IMR-90 (cell line): ENCODE data around the gene PPY. TPM values are rescaled to one million over a fixed set of nuclear protein-coding genes. Genes with fewer than 3 reads are reported as not detected.
A peak's percentile ranks its signal among the peaks of the same experiment; 100 is the strongest.

Experiments used
- ATAC-seq: fragments of 200-7000 bp; cut with Tn5 transposase; 2 replicates; pipeline ENCODE4 v1.9.1; 2020; ENCODE audit warnings: low read depth, mild to moderate bottlenecking, moderate library complexity
- BruUV-seq: library from RNA; stranded (reverse); fragments of 400-500 nt; replicated peaks from 2 replicates; lab custom pipeline; 2021; lab: Mats Ljungman, UMichigan
- CTCF ChIA-PET: fragments of 300-600 bp; formaldehyde crosslinking; extraction: SDS; loops from one replicate; lab custom pipeline; 2021; ENCODE audit warnings: antibody characterized with exemption; lab: Yijun Ruan, JAX
- POLR2A ChIA-PET: fragments of 300-600 bp; sonication (Branson Sonifier 250); formaldehyde crosslinking; loops from one replicate; lab custom pipeline; 2022; ENCODE audit warnings: antibody characterized with exemption; ENCODE audit not compliant: unreplicated experiment; lab: Charles Lee
- DNase-seq: peaks from one replicate; pipeline ENCODE4 v3.0.0; 2013
- H2AFZ ChIP-seq: replicated peaks from 2 replicates; pipeline ENCODE3; 2013; ENCODE audit warnings: low read length, mild to moderate bottlenecking; ENCODE audit not compliant: poor library complexity
- H2AK5ac ChIP-seq: 2 replicates; pipeline ENCODE4 v1.6.1; 2013; ENCODE audit warnings: low read depth, low read length, inconsistent platforms
- H2AK9ac ChIP-seq: replicated peaks from 2 replicates; pipeline ENCODE3; 2013; ENCODE audit warnings: mild to moderate bottlenecking, low read depth, low read length, moderate library complexity; ENCODE audit not compliant: poor library complexity
- H2BK120ac ChIP-seq: 2 replicates; pipeline ENCODE4 v1.6.1; 2013; ENCODE audit warnings: low read depth, low read length, inconsistent platforms
- H2BK15ac ChIP-seq: 3 replicates; pipeline ENCODE4 v1.6.1; 2013; ENCODE audit warnings: low read depth, low read length, inconsistent platforms
- H2BK20ac ChIP-seq: 2 replicates; pipeline ENCODE4 v1.6.1; 2013; ENCODE audit warnings: low read depth, mild to moderate bottlenecking, inconsistent platforms, low read length, moderate library complexity
- H2BK5ac ChIP-seq: 2 replicates; pipeline ENCODE4 v1.6.1; 2013; ENCODE audit warnings: mild to moderate bottlenecking, low read depth, low read length, inconsistent platforms; ENCODE audit not compliant: poor library complexity, severe bottlenecking
- H3K14ac ChIP-seq: replicated peaks from 2 replicates; pipeline ENCODE4 v1.6.1; 2013; ENCODE audit warnings: low read depth, low read length, inconsistent platforms
- H3K18ac ChIP-seq: 2 replicates; pipeline ENCODE4 v1.6.1; 2013; ENCODE audit warnings: low read depth, low read length, control low read depth
- H3K23ac ChIP-seq: 2 replicates; pipeline ENCODE4 v1.6.1; 2013; ENCODE audit warnings: low read depth, low read length, inconsistent platforms
- H3K27ac ChIP-seq: 2 replicates; pipeline ENCODE4 v1.5.1; 2013; ENCODE audit warnings: mild to moderate bottlenecking, control low read depth, low read length; ENCODE audit not compliant: insufficient read depth
- H3K27me3 ChIP-seq: 2 replicates; pipeline ENCODE4 v1.6.1; 2013; ENCODE audit warnings: low read length; ENCODE audit not compliant: control insufficient read depth, insufficient read depth
- H3K36me3 ChIP-seq: 2 replicates; pipeline ENCODE4 v1.6.1; 2013; ENCODE audit warnings: low read length, mixed read lengths; ENCODE audit not compliant: control insufficient read depth, insufficient read depth
- H3K4ac ChIP-seq: 2 replicates; pipeline ENCODE4 v1.6.1; 2013; ENCODE audit warnings: low read depth, low read length, inconsistent platforms
- H3K4me1 ChIP-seq: 2 replicates; pipeline ENCODE4 v1.6.1; 2013; ENCODE audit warnings: low read length, mixed read lengths; ENCODE audit not compliant: control insufficient read depth, insufficient read depth
- H3K4me2 ChIP-seq: 2 replicates; pipeline ENCODE4 v1.6.1; 2013; ENCODE audit warnings: low read depth, mild to moderate bottlenecking, control low read depth, low read length, moderate library complexity
- H3K4me3 ChIP-seq: 2 replicates; pipeline ENCODE4 v1.5.1; 2013; ENCODE audit warnings: low read depth, mild to moderate bottlenecking, control low read depth, low read length, moderate library complexity; ENCODE audit not compliant: insufficient read depth
- H3K56ac ChIP-seq: 2 replicates; pipeline ENCODE4 v1.6.1; 2013; ENCODE audit warnings: low read length, inconsistent platforms; ENCODE audit not compliant: insufficient read depth; ENCODE audit errors: extremely low read depth
- H3K79me1 ChIP-seq, 2 experiments: 2 replicates each; pipeline ENCODE4 v1.6.1; 2013; ENCODE audit warnings: low read length in 2 of 2, inconsistent platforms in 1 of 2, low read depth in 1 of 2
- H3K9ac ChIP-seq: 2 replicates; pipeline ENCODE4 v1.6.1; 2013; ENCODE audit warnings: low read depth, low read length, control low read depth
- H3K9me1 ChIP-seq: 2 replicates; pipeline ENCODE4 v1.6.1; 2013; ENCODE audit warnings: low read length, inconsistent platforms; ENCODE audit not compliant: insufficient read depth
- H3K9me3 ChIP-seq: 2 replicates; pipeline ENCODE4 v1.6.1; 2013; ENCODE audit warnings: low read length; ENCODE audit not compliant: control insufficient read depth, insufficient read depth
- H4K20me1 ChIP-seq: 2 replicates; pipeline ENCODE4 v1.6.1; 2013; ENCODE audit warnings: low read length, inconsistent platforms; ENCODE audit not compliant: insufficient read depth
- H4K5ac ChIP-seq: 2 replicates; pipeline ENCODE4 v1.6.1; 2013; ENCODE audit warnings: mild to moderate bottlenecking, low read depth, low read length, control low read depth
- H4K8ac ChIP-seq, 2 experiments: 2 replicates each; pipeline ENCODE4 v1.6.1; 2013; ENCODE audit warnings: low read depth in 2 of 2, low read length in 2 of 2, control low read depth in 1 of 2, inconsistent platforms in 1 of 2
- H4K91ac ChIP-seq: 2 replicates; pipeline ENCODE4 v1.6.1; 2013; ENCODE audit warnings: low read depth, low read length, inconsistent platforms; ENCODE audit not compliant: insufficient read depth
- MAFK ChIP-seq: IDR thresholded peaks from 2 replicates; pipeline ENCODE4 v1.6.1; 2012; ENCODE audit warnings: low read depth, low read length, improper control_type of control experiment
- MAZ ChIP-seq: IDR thresholded peaks from 2 replicates; pipeline ENCODE4 v1.6.1; 2012; ENCODE audit warnings: low read depth, mild to moderate bottlenecking, low read length, improper control_type of control experiment, moderate library complexity, borderline replicate concordance
- WGBS, 2 experiments: methylation state at CpG; one replicate each; pipeline versions ENCODE4 v1.1.5 to v1.1.7; 2013; ENCODE audit warnings: missing lambda C conversion rate in 2 of 2; ENCODE audit not compliant: insufficient read length in 1 of 2; ENCODE audit errors: extremely low coverage in 2 of 2; 5-methylcytosine and 5-hydroxymethylcytosine counted together
- dilution Hi-C: fragments of 300-500 bp; cut with HindIII; formaldehyde crosslinking; loops from one replicate; pipeline ENCODE4 v1.14.3; 2018; ENCODE audit warnings: low sequenced_read_pairs; ENCODE audit not compliant: unreplicated experiment
- in situ Hi-C: fragments of 300-500 bp; cut with MboI; formaldehyde crosslinking; loops from 3 replicates; pipeline ENCODE4 v1.14.3; 2019; ENCODE audit warnings: low sequenced_read_pairs, inconsistent platforms, mixed read lengths
- intact Hi-C: fragments of 100-400 bp; cut with micrococcal nuclease; formaldehyde crosslinking; loops from 2 replicates; pipeline ENCODE4 v1.10.0; 2022
- polyA plus RNA-seq, 3 experiments: library from polyadenylated mRNA; depleted of rRNA; stranded (reverse); fragments of >200 nt; gene quantifications; 2 replicates each; pipeline ENCODE4 v1.2.3, GENCODE V29; 2012; ENCODE audit warnings: low replicate concordance in 1 of 3
- total RNA-seq: library from RNA; depleted of rRNA; stranded (reverse); fragments of >200 nt; gene quantifications from 2 replicates; pipeline ENCODE4 v1.2.3, GENCODE V29; 2012

PPY gene
- total and polyA plus RNA-seq, 2 of the 4 experiments (the other 2 are of a cell fraction): not detected

- Histone ChIP-seq H3K79me1 (no peaks in the 10 kb centered on the region), H2BK15ac (no peak overlapping the region), H3K9me3 (no peaks in the 10 kb centered on the region), H4K20me1 (peaks cover 8% of the 10 kb centered on the region), H4K8ac (no peak overlapping the region), H3K27ac (no peak overlapping the region), H3K4me1 (peaks cover 6% of the 10 kb centered on the region), H2BK20ac (no peak overlapping the region), H3K18ac (no peak overlapping the region), H3K9me1 (0 out of 2 replicates have a peak, but pooled peaks cover 4% of the 10 kb centered on the region), H3K23ac (no peak overlapping the region), H3K14ac (no peak overlapping the region), H2AK9ac (peak overlapping the region; percentile 82), H4K5ac (no peak overlapping the region), H3K36me3 (no peaks in the 10 kb centered on the region), H3K27me3 (peaks cover 7% of the 10 kb centered on the region; the same call in 1 of the 2 replicates), H2AK5ac (no peak overlapping the region), H3K4ac (no peak overlapping the region), H2AFZ (peak overlapping the region; percentile 82), H3K4me3 (peak overlapping the region; percentile 57), H3K4me2 (peak overlapping the region; percentile 68), H4K91ac (no peak overlapping the region; the same call in 1 of the 2 replicates), H3K56ac (no peak overlapping the region), H2BK5ac (no peak overlapping the region), H2BK120ac (no peak overlapping the region), H3K9ac (no peak overlapping the region)
- dilution Hi-C loops: no loop called here
- CTCF ChIA-PET: interaction anchor here (0.7 to 1.9 kb wide), 2 partner anchors 28 to 34 kb away, joined by 4 to 6 read pairs; no protein-coding TSS in a partner anchor
- BruUV-seq: no TSS peak
- peak; percentile 45 for DNase-seq
- in situ Hi-C loops: no loop called here
- peak; percentile 42 for ATAC-seq
- TF ChIP-seq MAFK (no peak), MAZ (peak; percentile 25; the same call in 1 of the 2 replicates)
- POLR2A ChIA-PET: no interaction called here
- intact Hi-C loops: no loop called here
- WGBS, 2 experiments: 0% methylated on average over 14 of the region's 37 CpGs; no CpG with 5 or more reads in 1 of the 2 experiments
These were observed 36.1 kb downstream of the PPY start for GRCh38 chr17:43905985-43906852.
